Measurements from ENCODE around the gene NDUFB4. TPM values are rescaled to one million over a fixed set of nuclear protein-coding genes. Genes with fewer than 3 reads are reported as not detected.

NDUFB4 gene
- total RNA-seq, 6 experiments from 2014 or later: 69.3 to 98.9 (median 77.5) TPM

- Histone ChIP-seq H3K4me1 (peaks cover 0 to 35% (median 15%) of the 10 kb centered on the region in 4 donors), H3K27me3 (no peaks in the 10 kb centered on the region), H3K36me3 (no peaks in the 10 kb centered on the region), H3K9me3 (no peaks in the 10 kb centered on the region), H3K4me3 (peak overlapping the region; percentile 13 to 55 (median 45)), H3K27ac (peak overlapping the region in 2 of 3 donors; percentile 59 to 77)
- intact Hi-C loops (cut with DNase I): loop anchor here in 1 of 2 donors (5.0 kb wide), 3 partner anchors 142 to 312 kb away; no protein-coding TSS in a partner anchor
- ATAC-seq: peak; percentile 9 to 26 (median 18)
- DNase-seq: peak; percentile 23 to 76 (median 67)
- 5% methylated on average over 10 of the region's 15 CpGs for WGBS (ENCODE audit: insufficient coverage, low coverage, low lambda C conversion rate, missing lambda C conversion rate)
- TF ChIP-seq POLR2A (IDR thresholded peaks at IDR 0.05) (no peak), CTCF (IDR thresholded peaks at IDR 0.05) (peak in 1 of 4 donors; percentile 4)
Measured at GRCh38 chr3:120559242-120560061, 36.7 kb upstream of the NDUFB4 start.

- no peak overlapping the region for H3K27ac ChIP-seq
- intact Hi-C loops (cut with DNase I): loop anchor here in 1 of 2 donors (5.0 kb wide), 1 partner anchor 232 kb away; no protein-coding TSS in a partner anchor
- WGBS (ENCODE audit: insufficient coverage, low coverage, low lambda C conversion rate, missing lambda C conversion rate): 70% methylated on average over 12 of the region's 12 CpGs
- no peaks in the 10 kb centered on the region for H3K27me3 ChIP-seq
- H3K9me3 ChIP-seq: no peaks in the 10 kb centered on the region
- ATAC-seq (no peak), DNase-seq (no peak)
- no peaks in the 10 kb centered on the region for H3K36me3 ChIP-seq
- no peak overlapping the region for H3K4me3 ChIP-seq
- TF ChIP-seq POLR2A (IDR thresholded peaks at IDR 0.05): no peak
- TF ChIP-seq CTCF (IDR thresholded peaks at IDR 0.05): no peak
- peaks cover 0 to 24% (median 11%) of the 10 kb centered on the region in 4 donors for H3K4me1 ChIP-seq
Measured at GRCh38 chr3:120560304-120561250, 35.6 kb upstream of the NDUFB4 start.

- no peak overlapping the region for H3K27ac ChIP-seq
- intact Hi-C loops (cut with DNase I): loop anchor here in 1 of 2 donors (5.0 kb wide), 1 partner anchor 231 kb away; no protein-coding TSS in a partner anchor
- H3K4me1 ChIP-seq: peaks cover 0 to 21% (median 10%) of the 10 kb centered on the region in 4 donors
- no peak overlapping the region for H3K4me3 ChIP-seq
- DNase-seq: peak; percentile 62 to 75 (median 65)
- 19% methylated on average over 10 of the region's 10 CpGs for WGBS (ENCODE audit: insufficient coverage, low coverage, low lambda C conversion rate, missing lambda C conversion rate)
- no peaks in the 10 kb centered on the region for H3K27me3 ChIP-seq
- TF ChIP-seq POLR2A (IDR thresholded peaks at IDR 0.05) (no peak), CTCF (IDR thresholded peaks at IDR 0.05) (peak; percentile 74 to 95 (median 88))
- no peaks in the 10 kb centered on the region for H3K9me3 ChIP-seq
- ATAC-seq: peak; percentile 44 to 60 (median 54)
- H3K36me3 ChIP-seq: no peaks in the 10 kb centered on the region
Measured at GRCh38 chr3:120561251-120562045, 34.7 kb upstream of the NDUFB4 start.

All from right lobe of liver (tissue), 6 donors.